Testis (tissue), 2 donors: Measurements from ENCODE around the gene TGFBR3.
"Not testable (repeated sequence)": the region's sequence is repeated elsewhere in the genome, so short reads cannot be mapped to it uniquely, and the experiment has no call there.

Experiments used
- POLR2A ChIP-seq: fragments of 450-650 bp; IDR thresholded peaks from one replicate; pipeline ENCODE4 v1.6.1; 2017; ENCODE audit warnings: antibody characterized with exemption, mild to moderate bottlenecking, moderate library complexity
- TF ChIP-seq, protein P1 (sequence below), 3 experiments: fragments of 450-650 bp in 2 of 3; fragments of 200-600 bp in 1 of 3; sonication (generic) in 1 of 3; IDR thresholded peaks; one replicate each; pipeline ENCODE4 v1.5.1; 2016 to 2019; ENCODE audit warnings: antibody characterized with exemption in 3 of 3, mild to moderate bottlenecking in 2 of 3, moderate library complexity in 1 of 3

DNA sequence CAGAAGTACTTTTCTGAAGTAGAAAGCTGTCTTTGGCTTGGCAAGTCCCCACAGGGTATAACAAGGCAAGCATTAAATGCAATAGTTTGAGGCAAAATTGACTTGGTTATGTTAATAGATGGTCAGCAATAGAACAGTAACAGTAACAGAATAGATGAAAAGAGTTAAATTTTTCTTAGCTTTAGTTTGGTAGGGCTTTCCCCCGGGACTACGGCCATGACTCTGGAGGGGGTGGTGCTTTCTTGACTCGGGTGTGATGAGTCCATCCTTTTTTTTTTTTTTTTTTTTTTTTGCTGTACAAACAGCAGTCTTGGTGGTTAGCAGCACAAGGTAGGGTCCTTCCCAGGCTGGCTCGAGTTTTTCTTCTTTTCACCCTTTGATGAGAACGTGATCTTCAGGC is 219.3 kb downstream of the TGFBR3 start:
- TF ChIP-seq, protein P1, sequence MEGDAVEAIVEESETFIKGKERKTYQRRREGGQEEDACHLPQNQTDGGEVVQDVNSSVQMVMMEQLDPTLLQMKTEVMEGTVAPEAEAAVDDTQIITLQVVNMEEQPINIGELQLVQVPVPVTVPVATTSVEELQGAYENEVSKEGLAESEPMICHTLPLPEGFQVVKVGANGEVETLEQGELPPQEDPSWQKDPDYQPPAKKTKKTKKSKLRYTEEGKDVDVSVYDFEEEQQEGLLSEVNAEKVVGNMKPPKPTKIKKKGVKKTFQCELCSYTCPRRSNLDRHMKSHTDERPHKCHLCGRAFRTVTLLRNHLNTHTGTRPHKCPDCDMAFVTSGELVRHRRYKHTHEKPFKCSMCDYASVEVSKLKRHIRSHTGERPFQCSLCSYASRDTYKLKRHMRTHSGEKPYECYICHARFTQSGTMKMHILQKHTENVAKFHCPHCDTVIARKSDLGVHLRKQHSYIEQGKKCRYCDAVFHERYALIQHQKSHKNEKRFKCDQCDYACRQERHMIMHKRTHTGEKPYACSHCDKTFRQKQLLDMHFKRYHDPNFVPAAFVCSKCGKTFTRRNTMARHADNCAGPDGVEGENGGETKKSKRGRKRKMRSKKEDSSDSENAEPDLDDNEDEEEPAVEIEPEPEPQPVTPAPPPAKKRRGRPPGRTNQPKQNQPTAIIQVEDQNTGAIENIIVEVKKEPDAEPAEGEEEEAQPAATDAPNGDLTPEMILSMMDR (IDR thresholded peaks at IDR 0.05): not testable (repeated sequence)
- TF ChIP-seq POLR2A: not testable (repeated sequence)
